MCF 10A (cell line): ENCODE results near the gene TLR9. TPM values are rescaled to one million over a fixed set of nuclear protein-coding genes. Genes with fewer than 3 reads are reported as not detected.

Source experiments
- BruUV-seq: library from RNA; stranded (reverse); fragments of 400-500 nt; replicated peaks from 2 replicates; lab custom pipeline; 2021; lab: Mats Ljungman, UMichigan
- CTCF ChIA-PET: fragments of 300-600 bp; sonication (Branson Sonifier 250); formaldehyde crosslinking; extraction: SDS; loops from one replicate; lab custom pipeline; 2021; ENCODE audit warnings: antibody characterized with exemption, inconsistent platforms; lab: Yijun Ruan, JAX
- POLR2A ChIA-PET: fragments of 300-600, 350-650 bp; sonication (Branson Sonifier 250); formaldehyde crosslinking; extraction: SDS; loops from one replicate; lab custom pipeline; 2020; ENCODE audit warnings: antibody characterized with exemption, inconsistent platforms; lab: Yijun Ruan, JAX
- DNase-seq: peaks from one replicate; pipeline ENCODE4 v3.0.0-alpha.2; 2018; ENCODE audit not compliant: unreplicated experiment
- H3K27ac Mint-ChIP-seq: one replicate; pipeline ENCODE4 v1.8.0; 2022; ENCODE audit warnings: mild to moderate bottlenecking, low read depth, mixed read lengths; ENCODE audit not compliant: unreplicated experiment
- H3K27me3 Mint-ChIP-seq: one replicate; pipeline ENCODE4 v1.8.0; 2022; ENCODE audit warnings: mixed read lengths; ENCODE audit not compliant: insufficient read depth, unreplicated experiment
- H3K36me3 Mint-ChIP-seq: one replicate; pipeline ENCODE4 v1.8.0; 2022; ENCODE audit warnings: mild to moderate bottlenecking, moderate library complexity, mixed read lengths; ENCODE audit not compliant: insufficient read depth, unreplicated experiment
- H3K4me1 Mint-ChIP-seq: one replicate; pipeline ENCODE4 v1.8.0; 2022; ENCODE audit warnings: mixed read lengths; ENCODE audit not compliant: insufficient read depth, unreplicated experiment
- H3K4me3 Mint-ChIP-seq: one replicate; pipeline ENCODE4 v1.8.0; 2022; ENCODE audit warnings: mild to moderate bottlenecking, moderate library complexity, mixed read lengths; ENCODE audit not compliant: unreplicated experiment
- H3K9me3 Mint-ChIP-seq: one replicate; pipeline ENCODE4 v1.8.0; 2022; ENCODE audit warnings: mixed read lengths; ENCODE audit not compliant: unreplicated experiment
- CTCF ChIP-seq: fragments of 200-600 bp; IDR thresholded peaks from one replicate; pipeline ENCODE4 v1.8.0; 2022; ENCODE audit warnings: antibody characterized with exemption, mild to moderate bottlenecking; ENCODE audit not compliant: unreplicated experiment
- intact Hi-C: fragments of 100-400 bp; cut with micrococcal nuclease; formaldehyde crosslinking; loops from 2 replicates; pipeline ENCODE4 v1.14.1; 2022
- total RNA-seq: library from RNA; stranded (reverse); gene quantifications from 2 replicates; pipeline ENCODE4 v1.2.3, GENCODE V29; 2022

The TLR9 gene
- total RNA-seq, 1 experiment from 2014 or later, result not detected

- DNase-seq, result peak; percentile 38
- TF ChIP-seq CTCF, result no peak
- Mint-ChIP-seq H3K9me3 (no peaks in the 10 kb centered on the region), H3K27me3 (no peaks in the 10 kb centered on the region), H3K36me3 (peaks cover 6% of the 10 kb centered on the region), H3K27ac (no peak within 1 kb of the TSS), H3K4me3 (peak within 1 kb of the TSS; percentile 65), H3K4me1 (peaks cover 15% of the 10 kb centered on the region)
- intact Hi-C loops, result no loop called here
- no TSS peak for BruUV-seq
- ChIA-PET CTCF (interaction anchor here (0.8 to 1.1 kb wide), 2 partner anchors 13 to 32 kb away, joined by 3 read pairs; no protein-coding TSS in a partner anchor), POLR2A (interaction anchor here (0.6 to 1.8 kb wide), 7 partner anchors 8 to 250 kb away, joined by 3 to 6 read pairs (median 3); partner anchors contain the start of genes GLYCTK, RPL29 and WDR82)
These were observed 20.1 kb upstream of the TLR9 start, which contains the start of gene PPM1M for GRCh38 chr3:52245322-52246263. Gene PPM1M (plus strand): TSS chr3:52245759. CDS start chr3:52245825, 66 bp downstream.

GRCh38 chr3:52243791-52244628, 18.6 kb upstream of the TLR9 start:
- H3K9me3 Mint-ChIP-seq, result no peaks in the 10 kb centered on the region
- peak overlapping the region; percentile 51 for H3K27ac Mint-ChIP-seq
- peak; percentile 87 for DNase-seq

GRCh38 chr3:52242039-52242438, 16.6 kb upstream of the TLR9 start:
- H3K4me1 Mint-ChIP-seq, result peaks cover 35% of the 10 kb centered on the region
- H3K27me3 Mint-ChIP-seq, result no peaks in the 10 kb centered on the region
- DNase-seq, result no peak
- no peak for TF ChIP-seq CTCF
- POLR2A ChIA-PET, result interaction anchor here (0.6 to 6.1 kb wide), 4 partner anchors 16 to 36 kb away, joined by 3 to 120 read pairs (median 3); partner anchors contain the start of genes TLR9 and WDR82
- H3K27ac Mint-ChIP-seq, result no peak overlapping the region
- H3K4me3 Mint-ChIP-seq, result no peak overlapping the region
- H3K36me3 Mint-ChIP-seq, result no peaks in the 10 kb centered on the region
- no peaks in the 10 kb centered on the region for H3K9me3 Mint-ChIP-seq
- BruUV-seq, result no TSS peak
- CTCF ChIA-PET, result interaction anchor here (0.7 to 13.6 kb wide), 3 partner anchors 11 to 361 kb away, joined by 4 to 175 read pairs (median 8); partner anchors contain the start of gene TLR9
- intact Hi-C loops, result no loop called here

More at GRCh38 chr3:52243791-52244628, 18.6 kb upstream of the TLR9 start:
- ChIA-PET POLR2A (interaction anchor here (1.0 to 2.6 kb wide), 4 partner anchors 10 to 44 kb away, joined by 3 to 11 read pairs (median 6); partner anchors contain the start of genes GLYCTK and WDR82), CTCF (interaction anchor here (1.1 kb wide), 1 partner anchor 33 kb away, joined by 3 read pairs; no protein-coding TSS in a partner anchor)
- Mint-ChIP-seq H3K36me3 (no peaks in the 10 kb centered on the region), H3K4me3 (peak overlapping the region; percentile 21), H3K27me3 (no peaks in the 10 kb centered on the region), H3K4me1 (peaks cover 25% of the 10 kb centered on the region)
- BruUV-seq, result no TSS peak
- no peak for TF ChIP-seq CTCF
- intact Hi-C loops, result no loop called here
